Duodenal mucosa (tissue), 2 donors: ENCODE results near the gene MACROD2.
"Not testable (repeated sequence)": the region's sequence is repeated elsewhere in the genome, so short reads cannot be mapped to it uniquely, and the experiment has no call there.

Experiments
- H3K27ac ChIP-seq: one replicate; pipeline ENCODE4 v1.7.0; 2013; ENCODE audit warnings: low read depth, low read length
- H3K27me3 ChIP-seq, 2 donors: one replicate each; pipeline ENCODE4 v1.7.0; 2013; ENCODE audit warnings: low read length in 2 of 2, control low read depth in 1 of 2; ENCODE audit not compliant: insufficient read depth in 2 of 2, control insufficient read depth in 1 of 2
- H3K36me3 ChIP-seq, 2 donors: one replicate each; pipeline ENCODE4 v1.7.0; 2013; ENCODE audit warnings: low read length in 2 of 2, control low read depth in 1 of 2; ENCODE audit not compliant: insufficient read depth in 2 of 2, control insufficient read depth in 1 of 2
- H3K4me1 ChIP-seq, 2 donors: one replicate each; pipeline ENCODE4 v1.7.0; 2013; ENCODE audit warnings: low read length in 2 of 2, control low read depth in 1 of 2; ENCODE audit not compliant: insufficient read depth in 2 of 2, control insufficient read depth in 1 of 2
- H3K4me3 ChIP-seq, 2 donors: one replicate each; pipeline ENCODE4 v1.7.0; 2013; ENCODE audit warnings: low read length in 2 of 2, low read depth in 1 of 2
- H3K9ac ChIP-seq, 2 donors: one replicate each; pipeline ENCODE4 v1.7.0; 2013; ENCODE audit warnings: low read length in 2 of 2, low read depth in 1 of 2
- H3K9me3 ChIP-seq, 2 donors: one replicate each; pipeline ENCODE4 v1.7.0; 2013; ENCODE audit warnings: low read length in 2 of 2, control low read depth in 1 of 2; ENCODE audit not compliant: control insufficient read depth in 1 of 2

MACROD2 gene

GRCh38 chr20:15346657-15347280, 1351.5 kb downstream of the MACROD2 start:
- no peaks in the 10 kb centered on the region for H3K36me3 ChIP-seq
- H3K27me3 ChIP-seq: no peaks in the 10 kb centered on the region
- H3K9ac ChIP-seq: no peak overlapping the region
- H3K9me3 ChIP-seq: no peaks in the 10 kb centered on the region
- H3K4me1 ChIP-seq: no peaks in the 10 kb centered on the region
- H3K4me3 ChIP-seq: no peak overlapping the region
- H3K27ac ChIP-seq: no peak overlapping the region

GRCh38 chr20:15359056-15359455, 1363.7 kb downstream of the MACROD2 start:
- Histone ChIP-seq H3K27ac (no peak overlapping the region), H3K4me1 (no peaks in the 10 kb centered on the region), H3K36me3 (no peaks in the 10 kb centered on the region), H3K27me3 (no peaks in the 10 kb centered on the region), H3K9me3 (peaks cover 0 to 3% of the 10 kb centered on the region in 2 donors), H3K4me3 (no peak overlapping the region), H3K9ac (no peak overlapping the region)

DNA sequence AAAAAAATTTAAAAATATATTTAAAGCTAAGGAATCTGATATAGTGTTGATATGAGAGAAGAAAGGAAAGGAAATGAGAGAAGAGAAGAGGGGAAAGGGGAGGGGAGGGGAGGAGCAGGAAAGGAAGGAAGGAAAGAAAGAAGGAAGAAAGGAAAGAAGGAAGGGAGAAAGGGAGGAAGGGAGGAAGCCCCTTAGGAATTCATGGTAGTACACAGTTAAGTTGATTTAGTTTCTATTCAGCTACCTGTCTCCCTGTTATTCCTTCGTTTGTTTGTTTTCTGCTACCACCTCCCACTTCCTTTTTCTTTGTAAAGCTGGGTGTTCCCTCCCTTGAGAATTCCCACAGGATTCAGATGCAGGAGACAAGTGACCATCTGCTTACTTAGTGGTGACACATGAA, 1367.5 kb downstream of the MACROD2 start:
- Histone ChIP-seq H3K4me3 (no peak overlapping the region), H3K27ac (no peak overlapping the region), H3K9ac (no peak overlapping the region), H3K4me1 (no peaks in the 10 kb centered on the region), H3K9me3 (no peaks in the 10 kb centered on the region), H3K36me3 (no peaks in the 10 kb centered on the region), H3K27me3 (no peaks in the 10 kb centered on the region)

DNA sequence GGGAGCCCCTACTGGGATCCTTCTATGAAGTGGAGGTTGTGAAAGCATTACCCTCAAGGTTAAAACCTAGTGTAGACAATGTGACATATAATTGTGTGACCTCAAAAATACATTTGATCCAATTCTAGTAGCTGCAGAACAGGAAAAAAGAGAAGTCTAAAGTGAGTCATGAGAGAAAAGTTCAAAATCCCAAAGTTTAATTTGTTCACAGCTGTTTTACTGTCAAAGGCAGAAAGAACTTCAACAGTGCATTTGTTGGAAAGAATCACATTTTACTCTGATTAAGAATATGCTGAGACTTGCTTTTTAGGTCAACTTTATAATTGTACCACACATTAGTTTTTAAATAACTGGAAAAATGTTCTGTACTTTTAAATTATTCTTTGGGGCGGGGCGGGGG, 1369.5 kb downstream of the MACROD2 start:
- Histone ChIP-seq H3K9ac (no peak overlapping the region), H3K9me3 (no peaks in the 10 kb centered on the region), H3K4me3 (no peak overlapping the region), H3K36me3 (no peaks in the 10 kb centered on the region), H3K27me3 (no peaks in the 10 kb centered on the region), H3K27ac (no peak overlapping the region), H3K4me1 (peaks cover 6 to 13% of the 10 kb centered on the region in 2 donors)

GRCh38 chr20:15370370-15370769, 1375.1 kb downstream of the MACROD2 start:
- Histone ChIP-seq H3K9ac (no peak overlapping the region), H3K4me3 (no peak overlapping the region), H3K27ac (no peak overlapping the region), H3K4me1 (peaks cover 6 to 13% of the 10 kb centered on the region in 2 donors), H3K27me3 (no peaks in the 10 kb centered on the region), H3K9me3 (no peaks in the 10 kb centered on the region), H3K36me3 (no peaks in the 10 kb centered on the region)

DNA sequence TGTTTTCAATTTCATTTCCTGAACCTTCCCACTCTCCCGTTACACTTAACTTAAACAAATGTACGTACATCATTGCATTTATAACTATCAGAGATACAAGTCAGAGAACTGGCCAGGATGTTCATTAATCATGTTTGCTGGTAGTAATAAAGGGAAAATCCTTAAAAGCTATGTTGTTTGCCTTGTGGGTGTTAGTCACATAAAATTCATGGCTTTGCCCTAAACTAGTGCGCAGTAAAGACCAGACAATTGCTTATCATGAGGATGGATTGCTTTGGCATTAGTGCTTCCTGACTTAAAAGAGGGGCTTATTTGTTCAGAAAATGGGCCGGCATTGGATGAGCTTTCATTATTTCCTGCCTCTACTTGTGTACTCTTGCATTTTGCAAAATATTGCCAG, 1379.4 kb downstream of the MACROD2 start:
- no peaks in the 10 kb centered on the region for H3K27me3 ChIP-seq
- no peak overlapping the region for H3K27ac ChIP-seq
- no peaks in the 10 kb centered on the region for H3K36me3 ChIP-seq
- peaks cover 0 to 1% of the 10 kb centered on the region in 2 donors for H3K4me1 ChIP-seq
- H3K9ac ChIP-seq: no peak overlapping the region
- no peak overlapping the region for H3K4me3 ChIP-seq
- H3K9me3 ChIP-seq: no peaks in the 10 kb centered on the region

- H3K4me3 ChIP-seq: no peak overlapping the region
- no peak overlapping the region for H3K9ac ChIP-seq
These were observed 1380.5 kb downstream of the MACROD2 start for GRCh38 chr20:15375836-15376235.

DNA sequence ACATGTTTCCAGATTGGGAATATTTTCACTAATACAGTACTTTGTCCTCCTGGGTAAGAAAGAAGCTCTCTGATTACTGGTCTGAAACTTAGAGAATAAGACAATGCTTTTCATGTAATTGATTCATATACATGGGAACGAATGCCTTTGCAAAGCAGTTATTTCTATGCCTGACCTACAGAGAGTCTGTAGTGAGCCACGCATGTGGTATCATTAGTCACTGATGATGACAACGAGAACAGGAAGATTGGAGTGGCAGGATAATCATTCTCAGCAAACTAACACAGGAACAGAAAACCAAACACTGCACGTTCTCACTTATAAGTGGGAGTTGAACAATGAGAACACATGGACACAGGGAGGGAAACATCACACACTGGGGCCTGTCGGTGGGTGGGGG, 1382.3 kb downstream of the MACROD2 start:
- not testable (repeated sequence) for H3K36me3 ChIP-seq, H3K27me3 ChIP-seq, H3K4me3 ChIP-seq, H3K4me1 ChIP-seq, H3K9me3 ChIP-seq, H3K27ac ChIP-seq, H3K9ac ChIP-seq

More at GRCh38 chr20:15375836-15376235, 1380.5 kb downstream of the MACROD2 start:
- no peak overlapping the region for H3K27ac ChIP-seq
- no peaks in the 10 kb centered on the region for H3K9me3 ChIP-seq
- no peaks in the 10 kb centered on the region for H3K27me3 ChIP-seq
- H3K4me1 ChIP-seq: no peaks in the 10 kb centered on the region
- H3K36me3 ChIP-seq: no peaks in the 10 kb centered on the region

- Histone ChIP-seq H3K27ac (no peak overlapping the region), H3K9me3 (no peaks in the 10 kb centered on the region), H3K27me3 (no peaks in the 10 kb centered on the region), H3K4me3 (no peak overlapping the region), H3K9ac (no peak overlapping the region), H3K36me3 (no peaks in the 10 kb centered on the region), H3K4me1 (no peaks in the 10 kb centered on the region)
These were observed 1382.8 kb downstream of the MACROD2 start for GRCh38 chr20:15378151-15378550.

- H3K36me3 ChIP-seq: no peaks in the 10 kb centered on the region
- H3K9me3 ChIP-seq: no peaks in the 10 kb centered on the region
- no peak overlapping the region for H3K27ac ChIP-seq
- no peaks in the 10 kb centered on the region for H3K27me3 ChIP-seq
- H3K9ac ChIP-seq: no peak overlapping the region
- H3K4me1 ChIP-seq: no peaks in the 10 kb centered on the region
- no peak overlapping the region for H3K4me3 ChIP-seq
These were observed 1384.5 kb downstream of the MACROD2 start for GRCh38 chr20:15379681-15380296.
